Vagina (tissue), 2 donors: Measurements from ENCODE around the gene KMT2C. TPM values are rescaled to one million over a fixed set of nuclear protein-coding genes. Genes with fewer than 3 reads are reported as not detected.
"Not testable (repeated sequence)": the region's sequence is repeated elsewhere in the genome, so short reads cannot be mapped to it uniquely, and the experiment has no call there.

Experiments used
- DNase-seq, 2 donors: peaks; one replicate each; pipeline ENCODE4 v3.0.0-alpha.2; 2017; ENCODE audit errors: extremely low spot score in 2 of 2
- H3K27ac ChIP-seq: fragments of 200-600 bp; sonication (generic); one replicate; pipeline ENCODE4 v1.5.1; 2019
- H3K27me3 ChIP-seq: fragments of 200-600 bp; sonication (generic); one replicate; pipeline ENCODE4 v1.5.1; 2019
- H3K36me3 ChIP-seq, 2 donors: fragments of 200-600 bp; sonication (generic); one replicate each; pipeline ENCODE4 v1.5.1; 2017 to 2019
- H3K4me1 ChIP-seq: fragments of 200-600 bp; sonication (generic); one replicate; pipeline ENCODE4 v1.5.1; 2019
- H3K4me3 ChIP-seq, 2 donors: fragments of 200-600 bp; sonication (generic); 1 replicate in 1 of 2; 2 replicates in 1 of 2; pipeline ENCODE4 v1.5.1; 2016 to 2019
- H3K9me3 ChIP-seq: fragments of 200-600 bp; sonication (generic); one replicate; pipeline ENCODE4 v1.5.1; 2019
- CTCF ChIP-seq, 3 experiments: fragments of 450-650 bp in 2 of 3; fragments of 200-600 bp in 1 of 3; sonication (generic) in 1 of 3; IDR thresholded peaks; one replicate each; pipeline ENCODE4 v1.5.1; 2017 to 2019; ENCODE audit warnings: antibody characterized with exemption in 3 of 3, mild to moderate bottlenecking in 2 of 3, moderate library complexity in 2 of 3
- POLR2A ChIP-seq, 2 donors: fragments of 450-650 bp; IDR thresholded peaks; one replicate each; pipeline ENCODE4 v1.6.1; 2017; ENCODE audit warnings: antibody characterized with exemption in 2 of 2, mild to moderate bottlenecking in 2 of 2, moderate library complexity in 2 of 2
- POLR2AphosphoS5 ChIP-seq, 2 donors: sonication (generic); formaldehyde crosslinking; IDR thresholded peaks; one replicate each; pipeline ENCODE4 v1.9.0; 2017; ENCODE audit warnings: antibody characterized with exemption in 2 of 2, mild to moderate bottlenecking in 2 of 2, low read depth in 1 of 2; ENCODE audit not compliant: insufficient read depth in 1 of 2
- intact Hi-C: fragments of 100-400 bp; cut with DNase I; formaldehyde crosslinking; loops from one replicate; pipeline ENCODE4 v1.15.1; 2023
- total RNA-seq: library from RNA; depleted of rRNA; stranded (reverse); fragments of >200 nt; gene quantifications from one replicate; pipeline ENCODE4 v1.2.3, GENCODE V29; 2016

KMT2C gene
- total RNA-seq, 1 donor from 2014 or later: 62.6 TPM

DNA sequence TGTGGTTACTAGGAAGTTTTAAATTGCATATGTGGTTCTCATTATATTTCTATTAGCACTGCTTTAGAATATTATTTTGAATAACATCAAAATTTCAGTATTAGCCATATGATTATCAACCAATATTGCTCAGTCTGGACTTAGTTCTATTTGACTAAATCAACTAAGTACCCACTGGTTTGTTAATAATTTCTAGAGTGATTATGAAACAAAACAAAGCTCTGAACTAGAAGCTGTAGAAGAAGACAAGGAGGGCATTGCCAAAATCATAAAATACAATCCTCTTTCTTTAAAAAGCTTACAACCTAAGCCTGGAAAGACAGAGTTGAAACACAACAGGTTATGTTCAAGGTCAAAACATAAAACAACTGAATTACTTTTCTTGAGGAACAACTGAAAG is 204.7 kb downstream of the KMT2C start:
- no peak for DNase-seq
- Histone ChIP-seq H3K4me1 (no peaks in the 10 kb centered on the region), H3K36me3 (peaks cover 0 to 6% of the 10 kb centered on the region in 2 donors), H3K9me3 (no peaks in the 10 kb centered on the region), H3K27ac (no peak overlapping the region), H3K4me3 (no peak overlapping the region), H3K27me3 (no peaks in the 10 kb centered on the region)
- no peak for TF ChIP-seq CTCF (IDR thresholded peaks at IDR 0.05)
- TF ChIP-seq POLR2AphosphoS5 (IDR thresholded peaks at IDR 0.05; ENCODE audit: insufficient read depth in 1 of 2, low read depth in 1 of 2): no peak
- TF ChIP-seq POLR2A (IDR thresholded peaks at IDR 0.05): no peak
- intact Hi-C loops: no loop called here

DNA sequence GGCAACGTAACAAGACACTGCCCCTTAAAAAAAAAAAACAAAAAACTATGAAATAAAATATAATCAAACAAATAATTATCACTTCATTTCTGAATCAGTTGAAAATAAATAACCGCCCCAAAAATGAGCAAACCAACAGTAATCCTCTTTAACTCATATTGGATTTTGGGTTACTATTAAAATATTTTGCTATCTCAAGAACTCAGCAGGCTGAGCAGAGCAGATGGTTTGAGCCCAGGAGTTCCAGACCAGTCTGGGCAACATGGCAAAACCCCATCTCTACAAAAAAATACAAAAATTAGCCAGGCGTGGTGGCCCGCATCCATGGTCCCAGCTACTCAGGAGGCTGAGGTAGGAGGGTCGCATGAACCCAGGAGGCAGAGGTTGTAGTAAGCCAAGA is 216.2 kb downstream of the KMT2C start:
- H3K27ac ChIP-seq, H3K9me3 ChIP-seq, H3K4me1 ChIP-seq, H3K27me3 ChIP-seq, DNase-seq, intact Hi-C loops, H3K4me3 ChIP-seq: not testable (repeated sequence)
- peaks cover 0 to 38% of the 10 kb centered on the region in 2 donors for H3K36me3 ChIP-seq

GRCh38 chr7:152208766-152209165 is 227.0 kb downstream of the KMT2C start:
- H3K9me3 ChIP-seq, H3K4me1 ChIP-seq, intact Hi-C loops, H3K27ac ChIP-seq, H3K4me3 ChIP-seq, H3K27me3 ChIP-seq, DNase-seq: not testable (repeated sequence)
- H3K36me3 ChIP-seq: peaks cover 0 to 13% of the 10 kb centered on the region in 2 donors

DNA sequence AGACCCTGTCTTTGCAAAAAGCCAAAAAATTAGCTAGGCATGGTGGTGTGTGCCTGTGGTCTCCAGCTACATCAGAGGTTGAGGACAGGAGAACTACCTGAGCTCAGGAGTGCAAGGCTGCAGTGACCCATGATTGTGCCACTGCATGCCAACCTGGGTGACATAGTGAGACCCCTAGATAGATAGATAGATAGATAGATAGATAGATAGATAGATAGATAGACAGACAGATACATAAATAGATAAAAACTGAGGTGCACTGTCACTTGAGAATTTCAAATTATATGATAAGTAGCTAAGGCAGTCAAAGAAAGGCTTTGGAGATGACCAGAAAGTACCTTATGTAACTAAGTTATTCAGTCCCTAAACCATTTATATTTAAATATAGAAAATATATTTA is 231.4 kb downstream of the KMT2C start:
- H3K4me3 ChIP-seq, H3K4me1 ChIP-seq, DNase-seq, H3K27ac ChIP-seq, H3K36me3 ChIP-seq, H3K27me3 ChIP-seq, H3K9me3 ChIP-seq, intact Hi-C loops: not testable (repeated sequence)

GRCh38 chr7:152203095-152203494 is 232.7 kb downstream of the KMT2C start:
- TF ChIP-seq CTCF (IDR thresholded peaks at IDR 0.05) (no peak), POLR2AphosphoS5 (IDR thresholded peaks at IDR 0.05; ENCODE audit: insufficient read depth in 1 of 2, low read depth in 1 of 2) (no peak), POLR2A (IDR thresholded peaks at IDR 0.05) (no peak)
- DNase-seq: no peak
- no peak overlapping the region for H3K27ac ChIP-seq
- H3K4me1 ChIP-seq: no peaks in the 10 kb centered on the region
- H3K9me3 ChIP-seq: no peaks in the 10 kb centered on the region
- intact Hi-C loops: no loop called here
- no peak overlapping the region for H3K4me3 ChIP-seq
- peaks cover 0 to 21% of the 10 kb centered on the region in 2 donors for H3K36me3 ChIP-seq
- H3K27me3 ChIP-seq: no peaks in the 10 kb centered on the region

GRCh38 chr7:152202056-152202455 is 233.7 kb downstream of the KMT2C start:
- Histone ChIP-seq H3K9me3 (no peaks in the 10 kb centered on the region), H3K27ac (no peak overlapping the region), H3K4me1 (no peaks in the 10 kb centered on the region), H3K36me3 (peaks cover 0 to 21% of the 10 kb centered on the region in 2 donors), H3K4me3 (no peak overlapping the region), H3K27me3 (no peaks in the 10 kb centered on the region)
- TF ChIP-seq POLR2A (IDR thresholded peaks at IDR 0.05): no peak
- TF ChIP-seq POLR2AphosphoS5 (IDR thresholded peaks at IDR 0.05; ENCODE audit: insufficient read depth in 1 of 2, low read depth in 1 of 2): no peak
- TF ChIP-seq CTCF (IDR thresholded peaks at IDR 0.05): no peak
- intact Hi-C loops: no loop called here
- no peak for DNase-seq

DNA sequence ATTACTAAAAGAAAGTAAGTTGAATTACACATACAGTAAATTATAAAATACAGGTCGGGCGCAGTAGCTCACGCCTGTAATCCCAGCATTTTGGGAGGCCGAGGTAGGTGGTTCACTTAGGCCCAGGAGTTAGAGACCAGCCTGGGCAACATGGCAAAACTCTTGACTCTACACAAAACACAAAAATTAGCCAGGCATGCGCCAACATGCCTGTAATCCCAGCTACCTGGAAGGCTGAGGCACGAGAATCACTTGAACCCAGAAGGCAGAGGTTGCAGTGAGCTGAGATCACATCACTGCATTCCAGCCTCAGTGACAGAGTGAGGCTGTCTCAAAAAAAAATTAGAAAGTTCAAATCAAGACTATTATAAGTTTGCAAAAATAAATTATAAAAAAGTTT is 235.4 kb downstream of the KMT2C start:
- TF ChIP-seq CTCF (IDR thresholded peaks at IDR 0.05) (no peak), POLR2AphosphoS5 (IDR thresholded peaks at IDR 0.05; ENCODE audit: insufficient read depth in 1 of 2, low read depth in 1 of 2) (no peak), POLR2A (IDR thresholded peaks at IDR 0.05) (no peak)
- Histone ChIP-seq H3K27me3 (no peaks in the 10 kb centered on the region), H3K27ac (no peak overlapping the region), H3K9me3 (no peaks in the 10 kb centered on the region), H3K4me1 (no peaks in the 10 kb centered on the region), H3K36me3 (peaks cover 0 to 24% of the 10 kb centered on the region in 2 donors), H3K4me3 (no peak overlapping the region)
- intact Hi-C loops: no loop called here
- no peak for DNase-seq
